NCI-H146 treated with DMSO at 0.1 percent for 48 hours (cell line): ENCODE data around the gene PPM1M.
A peak's percentile ranks its signal among the peaks of the same experiment; 100 is the strongest.

ENCODE experiments used
- DNase-seq: peaks from one replicate; lab custom pipeline; 2025; ENCODE audit not compliant: unreplicated experiment; lab: John Stamatoyannopoulos, UW

PPM1M gene

GRCh38 chr3:52215351-52215750 lies 30.2 kb upstream of the PPM1M start:
- no peak for DNase-seq

- DNase-seq = no peak
These were observed 28.8 kb upstream of the PPM1M start for GRCh38 chr3:52216585-52217408.

GRCh38 chr3:52217409-52217805 lies 28.2 kb upstream of the PPM1M start:
- no peak for DNase-seq

- no peak for DNase-seq
These were observed 27.5 kb upstream of the PPM1M start for GRCh38 chr3:52218026-52218425.

- DNase-seq = no peak
These were observed 27.1 kb upstream of the PPM1M start for GRCh38 chr3:52218454-52218853.

- DNase-seq = no peak
These were observed 26.5 kb upstream of the PPM1M start for GRCh38 chr3:52218937-52219650.

- peak; percentile 25 for DNase-seq
These were observed 25.1 kb upstream of the PPM1M start for GRCh38 chr3:52220380-52221026.

- no peak for DNase-seq
These were observed 24.4 kb upstream of the PPM1M start for GRCh38 chr3:52221141-52221562.

GRCh38 chr3:52221563-52222318 lies 23.8 kb upstream of the PPM1M start:
- no peak for DNase-seq

GRCh38 chr3:52222319-52223221 lies 23.0 kb upstream of the PPM1M start:
- DNase-seq = no peak

GRCh38 chr3:52223449-52224408 lies 21.8 kb upstream of the PPM1M start:
- no peak for DNase-seq

GRCh38 chr3:52225452-52226228 lies 19.9 kb upstream of the PPM1M start, which contains the start of gene TLR9:
Gene TLR9 (minus strand): TSS chr3:52225645. CDS start chr3:52225529, 116 bp downstream.
- DNase-seq = no peak

- no peak for DNase-seq
These were observed 19.2 kb upstream of the PPM1M start for GRCh38 chr3:52226229-52226817.

GRCh38 chr3:52227117-52227516 lies 18.4 kb upstream of the PPM1M start:
- no peak for DNase-seq

- DNase-seq = no peak
These were observed 17.8 kb upstream of the PPM1M start for GRCh38 chr3:52227766-52228165.

GRCh38 chr3:52228266-52228665 lies 17.3 kb upstream of the PPM1M start:
- no peak for DNase-seq

- no peak for DNase-seq
These were observed 16.7 kb upstream of the PPM1M start for GRCh38 chr3:52228751-52229291.
